ENCODE results near the gene SUMO3.

GRCh38 chr21:44829507-44830092 lies 11.7 kb upstream of the SUMO3 start:
- TF ChIP-seq POLR2A (IDR thresholded peaks at IDR 0.05; ENCODE audit: low read length) (no peak), GATA1 (IDR thresholded peaks at IDR 0.05; ENCODE audit: low read depth, low read length) (no peak)

Measured in erythroblast (primary cell).